HG03025 (cell line): ENCODE measurements around the gene HSPA6.
"Not testable (repeated sequence)": the region's sequence is repeated elsewhere in the genome, so short reads cannot be mapped to it uniquely, and the experiment has no call there.

Experiments
- ATAC-seq: cut with Tn5 transposase; IDR thresholded peaks from one replicate; pipeline ENCODE4 v1.9.1; 2021; ENCODE audit warnings: mild to moderate bottlenecking, moderate library complexity; ENCODE audit not compliant: unreplicated experiment, low FRiP score

HSPA6 gene

DNA sequence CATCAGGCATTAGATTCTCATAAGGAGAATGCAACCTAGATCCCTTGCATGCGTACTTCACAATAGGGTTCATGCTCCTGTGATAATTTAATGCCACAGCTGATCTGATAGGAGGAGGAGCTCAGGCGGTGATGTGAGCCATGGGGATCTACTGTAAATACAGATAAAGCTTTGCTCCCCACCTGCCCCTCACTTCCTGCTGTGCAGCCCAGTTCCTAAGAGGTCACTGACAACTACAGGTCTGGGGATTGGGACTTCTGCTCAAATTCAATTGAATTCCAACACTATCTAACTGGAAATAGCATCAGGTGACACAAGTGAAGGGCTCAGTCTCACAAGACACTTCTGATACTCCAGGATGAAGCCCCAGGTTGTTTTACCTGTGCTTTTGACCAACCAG, 32.6 kb downstream of the HSPA6 start:
- ATAC-seq: not testable (repeated sequence)

- not testable (repeated sequence) for ATAC-seq
Observed at GRCh38 chr1:161557506-161558450, 33.4 kb downstream of the HSPA6 start.

DNA sequence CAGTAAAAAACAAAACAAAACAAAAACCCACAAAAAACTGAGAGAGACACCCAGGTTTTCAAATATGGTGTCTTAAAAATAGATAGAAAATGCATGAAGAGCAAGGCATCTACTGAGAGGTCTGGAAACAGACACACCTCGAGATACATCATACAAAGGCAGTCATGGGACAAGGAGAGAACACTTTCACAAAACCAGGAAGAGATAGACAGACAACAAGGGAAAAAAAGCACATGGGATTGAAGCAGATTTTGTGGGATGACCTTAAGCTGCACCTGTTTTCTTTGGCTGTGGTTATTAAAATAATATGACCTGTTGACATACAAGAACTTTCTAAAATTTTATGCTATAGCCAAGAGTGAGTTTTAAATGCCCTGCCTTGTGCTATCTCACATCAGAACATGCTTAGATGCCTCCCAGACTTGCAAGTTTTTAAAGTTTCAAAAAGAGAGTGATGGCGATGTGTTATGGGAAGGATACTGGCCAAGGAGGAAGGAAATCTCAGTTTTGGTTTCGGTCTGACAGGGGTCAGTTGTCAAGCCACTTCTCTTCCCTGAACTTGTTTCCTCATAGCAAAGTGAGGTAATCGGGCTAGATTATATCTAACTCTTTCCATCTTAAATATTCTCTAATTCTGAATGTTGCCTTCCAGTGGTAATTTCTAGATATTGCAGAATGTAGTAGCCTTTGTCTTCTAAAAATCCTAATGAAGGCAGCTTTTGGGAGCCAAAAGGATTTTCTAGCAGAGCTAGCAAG, 36.8 kb downstream of the HSPA6 start:
- not testable (repeated sequence) for ATAC-seq

DNA sequence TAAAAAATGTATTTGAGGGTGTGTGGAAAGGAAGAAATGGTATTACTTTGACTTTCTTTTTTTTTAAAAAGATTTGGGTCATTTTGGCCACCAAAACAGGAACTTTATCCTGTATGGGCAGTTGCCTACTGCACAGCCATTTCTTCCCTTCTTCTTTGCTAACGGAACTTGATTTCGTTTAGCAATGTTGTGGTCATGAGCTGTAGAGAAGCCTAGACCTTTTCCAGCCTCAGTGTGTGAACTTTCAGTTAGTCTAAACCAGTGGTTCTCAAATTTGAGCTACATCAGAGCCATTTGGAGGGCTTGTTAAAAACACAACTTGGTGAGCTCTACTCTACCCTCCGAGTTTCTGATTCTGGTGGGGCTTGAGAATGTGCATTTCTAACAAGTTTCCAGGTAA, 38.1 kb downstream of the HSPA6 start:
- not testable (repeated sequence) for ATAC-seq

DNA sequence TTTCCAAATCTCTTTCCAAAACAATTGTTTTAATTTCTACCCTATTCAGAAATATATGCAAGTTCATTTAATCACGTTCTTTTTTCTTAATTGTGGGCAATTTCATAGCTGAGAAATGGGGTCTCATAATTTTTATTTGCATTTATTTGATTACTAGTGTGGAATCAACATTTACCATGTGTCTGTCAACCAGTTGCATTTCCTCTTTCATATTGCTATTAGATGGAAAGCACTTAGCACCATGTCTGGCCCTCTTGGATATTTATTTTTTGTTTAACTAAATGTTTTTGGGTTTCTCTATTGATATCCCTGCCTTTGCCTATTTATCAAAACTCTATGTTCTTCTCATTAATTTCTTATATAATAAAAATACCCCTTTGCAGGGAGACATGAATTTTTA, 39.2 kb downstream of the HSPA6 start:
- not testable (repeated sequence) for ATAC-seq

- not testable (repeated sequence) for ATAC-seq
Observed at GRCh38 chr1:161566602-161566960, 42.2 kb downstream of the HSPA6 start.

DNA sequence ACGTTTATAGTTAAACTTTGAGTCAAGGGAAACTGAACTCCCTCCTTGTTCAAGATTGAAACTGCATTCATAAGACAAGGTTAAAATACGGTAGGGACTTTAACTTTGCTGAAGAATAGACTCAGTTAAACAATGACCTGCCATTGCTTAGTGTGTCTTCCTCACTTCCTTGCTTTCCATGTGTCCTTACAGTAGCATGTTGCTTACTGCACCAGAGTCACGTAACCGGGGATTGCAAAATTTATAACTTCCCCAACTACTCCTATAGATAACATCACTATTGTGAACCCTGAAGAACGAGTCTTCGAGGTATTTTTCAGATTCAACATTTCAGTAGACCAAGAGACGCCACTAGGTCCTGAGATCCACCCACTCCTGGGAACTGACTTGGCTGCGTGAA, 47.4 kb downstream of the HSPA6 start:
- ATAC-seq: not testable (repeated sequence)
